Measurements from ENCODE around the gene CGB2.
"Not testable (repeated sequence)": the region's sequence is repeated elsewhere in the genome, so short reads cannot be mapped to it uniquely, and the experiment has no call there.

Gene CGB2

GRCh38 chr19:49038557-49039276 is 7.0 kb downstream of the CGB2 start:
- not testable (repeated sequence) for DNase-seq

- not testable (repeated sequence) for DNase-seq
These were observed 8.0 kb downstream of the CGB2 start for GRCh38 chr19:49039736-49040135.

DNA sequence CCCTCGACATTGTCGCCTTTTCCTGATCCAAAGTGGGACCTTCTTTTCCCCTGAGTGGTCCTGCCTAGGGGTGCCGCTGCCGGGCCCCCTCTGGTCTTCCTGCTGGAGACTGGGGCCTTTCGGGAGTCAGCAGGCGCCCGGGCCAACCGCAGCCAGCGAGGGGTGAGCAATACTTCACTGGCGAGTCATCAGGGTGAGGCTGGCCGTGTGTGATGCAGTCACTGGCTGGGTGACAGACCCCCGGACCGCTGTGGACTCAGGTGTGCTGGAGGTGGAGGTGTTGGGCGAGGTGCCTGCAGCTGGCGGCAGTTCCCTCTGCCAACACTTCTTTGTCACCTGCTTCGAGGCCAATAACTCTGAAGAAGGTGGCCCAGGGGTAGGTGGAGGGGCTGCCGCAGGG is 10.5 kb downstream of the CGB2 start:
- DNase-seq = no peak

- not testable (repeated sequence) for DNase-seq
These were observed 11.0 kb downstream of the CGB2 start for GRCh38 chr19:49042666-49043065.

DNA sequence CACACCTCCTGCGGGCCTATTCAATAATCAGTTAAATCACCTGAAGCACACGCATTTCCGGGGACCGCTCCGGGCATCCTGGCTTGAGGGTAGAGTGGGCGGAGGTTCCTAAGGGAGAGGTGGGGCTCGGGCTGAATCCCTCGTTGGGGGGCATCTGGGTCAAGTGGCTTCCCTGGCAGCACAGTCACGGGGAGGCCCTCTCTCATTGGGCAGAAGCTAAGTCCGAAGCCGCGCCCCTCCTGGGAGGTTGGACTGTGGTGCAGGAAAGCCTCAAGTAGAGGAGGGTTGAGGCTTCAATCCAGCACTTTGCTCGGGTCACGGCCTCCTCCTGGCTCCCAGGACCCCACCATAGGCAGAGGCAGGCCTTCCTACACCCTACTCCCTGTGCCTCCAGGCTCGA is 11.9 kb downstream of the CGB2 start, which contains the start of gene CGB5:
TSS of gene CGB5 (plus strand) at position 301 of the 400 bp plus-strand sequence. CDS start 362 bp downstream, outside the sequence.
- not testable (repeated sequence) for DNase-seq

GRCh38 chr19:49049011-49049410 is 17.3 kb downstream of the CGB2 start, which contains the start of gene CGB8:
Gene CGB8 (minus strand): TSS chr19:49049111. CDS start chr19:49048739, 372 bp downstream.
- DNase-seq = not testable (repeated sequence)

DNA sequence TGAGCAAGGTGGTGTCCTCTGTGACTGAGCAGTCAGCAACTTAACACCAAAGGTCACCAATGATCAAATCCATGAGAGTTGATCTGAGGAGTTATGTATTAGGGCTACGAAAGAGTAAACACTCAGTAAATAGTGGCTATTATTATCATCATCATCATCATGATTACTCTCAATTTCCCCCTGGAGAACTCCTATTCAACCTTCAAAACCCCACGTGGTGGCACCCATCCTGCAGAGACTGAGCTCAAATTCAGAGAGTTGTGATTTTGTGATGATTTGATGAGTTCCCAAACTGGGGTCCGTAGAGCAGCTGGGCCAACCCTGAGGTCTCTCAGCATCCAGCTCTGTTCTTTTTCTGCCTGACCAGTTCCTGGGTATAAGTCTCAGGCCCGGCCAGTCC is 18.1 kb downstream of the CGB2 start:
- not testable (repeated sequence) for DNase-seq

GRCh38 chr19:49050376-49051033 is 18.8 kb downstream of the CGB2 start:
- DNase-seq = not testable (repeated sequence)

- DNase-seq = peak; percentile 21
These were observed 24.6 kb downstream of the CGB2 start for GRCh38 chr19:49056101-49056901.

GRCh38 chr19:49056902-49057596 is 25.4 kb downstream of the CGB2 start:
- not testable (repeated sequence) for DNase-seq

DNA sequence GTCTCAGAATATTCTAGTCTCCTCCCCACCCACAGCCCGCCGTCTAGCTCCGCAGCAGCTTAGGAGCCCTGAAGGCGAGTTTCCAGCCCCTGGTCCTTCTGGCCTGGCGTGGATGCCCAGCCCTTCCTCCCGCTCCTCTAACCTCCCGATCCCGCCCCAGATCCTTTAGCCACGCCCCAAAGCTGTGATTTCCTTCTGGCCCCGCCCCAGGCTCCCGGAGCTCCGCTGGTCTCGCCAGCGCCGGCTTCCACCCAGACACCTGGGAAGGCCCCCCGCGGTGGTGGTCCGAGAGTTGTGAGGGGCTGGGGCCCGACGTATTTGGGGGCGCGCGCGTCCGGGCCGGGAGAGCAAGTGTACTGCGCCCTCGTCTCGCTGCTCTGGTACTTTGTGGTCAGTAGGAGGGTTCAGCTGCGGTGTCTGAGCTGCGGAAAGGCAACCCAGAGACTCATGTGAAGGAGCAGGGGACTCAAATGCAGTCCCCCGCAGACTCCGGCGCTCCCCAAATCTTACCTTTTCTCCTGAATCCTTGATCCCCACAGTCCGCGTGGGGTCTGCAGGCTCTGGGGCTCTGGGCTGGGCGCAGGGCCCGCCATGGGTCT is 26.0 kb downstream of the CGB2 start, which contains the start of gene CGB7:
TSS of gene CGB7 (minus strand) at position 114 of the 599 bp plus-strand sequence. CDS start 2,374 bp downstream, outside the sequence.
- DNase-seq = no peak

- DNase-seq = no peak
These were observed 26.9 kb downstream of the CGB2 start for GRCh38 chr19:49058562-49058961.

GRCh38 chr19:49059053-49059452 is 27.4 kb downstream of the CGB2 start:
- no peak for DNase-seq

- DNase-seq = no peak
These were observed 29.3 kb downstream of the CGB2 start for GRCh38 chr19:49061000-49061399.

GRCh38 chr19:49061445-49061844 is 29.8 kb downstream of the CGB2 start:
- DNase-seq = no peak

GRCh38 chr19:49064029-49064629 is 32.4 kb downstream of the CGB2 start:
- DNase-seq = no peak

DNA sequence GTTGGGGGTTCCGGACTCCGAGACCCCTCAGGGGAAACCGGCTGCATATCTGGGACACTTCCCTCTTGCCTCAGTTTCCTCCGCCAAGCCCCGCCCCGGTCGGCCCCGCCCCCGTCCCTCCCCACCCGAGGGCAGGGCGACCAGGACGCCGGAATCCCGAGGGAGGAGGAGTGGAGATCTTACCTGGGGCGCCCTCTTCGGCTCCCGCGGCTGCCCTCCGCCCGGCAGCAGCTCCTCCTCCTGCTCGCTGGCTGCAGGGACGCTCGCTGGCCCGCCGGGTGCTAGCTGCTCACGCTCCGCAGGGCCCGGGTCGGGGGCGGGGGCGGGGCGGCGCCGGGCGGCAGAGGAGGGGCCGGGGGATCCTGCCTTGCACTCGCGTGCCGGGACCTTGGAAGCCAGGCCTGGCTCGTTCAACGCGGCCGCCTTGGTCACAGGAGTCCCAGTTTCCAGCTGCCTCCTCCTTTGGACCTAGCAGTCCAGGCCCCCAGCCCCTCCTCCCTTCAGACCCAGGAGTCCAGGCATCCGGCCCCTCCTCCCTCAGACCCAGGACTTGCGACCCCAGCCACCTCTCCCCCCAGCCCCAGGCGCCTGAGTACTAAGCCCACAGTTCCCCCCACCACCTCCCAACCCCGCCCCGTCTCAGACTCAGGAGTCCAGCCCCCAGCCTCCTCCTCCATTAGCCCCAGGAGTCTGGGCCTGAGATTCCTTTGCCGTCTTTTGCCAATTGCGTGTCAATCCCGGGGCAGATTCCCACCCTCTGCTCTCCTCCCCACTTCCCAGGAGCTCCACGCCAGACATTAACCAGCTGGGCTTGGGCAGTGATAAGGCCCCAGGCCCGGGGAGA is 33.3 kb downstream of the CGB2 start, which contains the start of gene NTF4:
TSS of gene NTF4 (minus strand) at position 51 of the 844 bp plus-strand sequence. CDS start 2,821 bp downstream, outside the sequence.
- no peak for DNase-seq

GRCh38 chr19:49065905-49066512 is 34.3 kb downstream of the CGB2 start:
- DNase-seq = no peak

DNA sequence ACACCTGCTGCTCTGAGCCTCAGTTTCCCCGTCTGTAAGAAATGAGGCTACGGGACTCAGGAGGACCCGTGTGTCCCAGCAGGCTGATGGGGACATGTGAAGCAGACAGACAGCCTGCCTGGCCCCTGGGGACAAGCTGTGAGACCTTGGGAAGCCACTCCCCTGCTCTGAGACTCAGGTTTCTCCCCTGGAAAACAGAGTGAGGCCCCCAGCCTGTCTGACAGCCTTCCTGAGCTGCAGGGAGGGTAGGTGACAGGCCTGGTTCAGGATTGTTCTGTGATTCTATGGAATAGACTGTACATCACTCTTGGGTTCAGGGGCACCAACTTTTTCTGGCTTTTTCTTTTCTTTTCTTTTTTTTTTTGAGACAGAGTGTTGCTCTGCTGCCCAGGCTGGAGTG is 35.9 kb downstream of the CGB2 start:
- no peak for DNase-seq

DNA sequence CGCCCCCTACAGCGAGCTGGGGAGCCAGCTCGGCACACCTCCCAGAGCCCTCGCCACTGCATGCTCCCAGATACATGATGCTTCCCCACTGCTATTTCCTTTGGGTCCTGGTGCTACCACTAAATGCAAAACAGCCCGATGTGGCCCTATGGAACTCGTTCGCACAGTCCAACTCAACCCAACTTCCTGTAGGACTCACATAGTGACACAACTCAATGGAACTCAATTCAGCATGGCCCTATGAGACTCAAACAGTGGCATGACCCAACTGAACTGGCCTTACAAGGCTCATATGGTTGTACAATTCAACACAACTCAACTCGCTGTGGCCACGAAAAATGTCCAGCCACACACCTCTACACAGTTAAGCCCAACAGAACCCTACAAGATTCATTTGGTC is 37.3 kb downstream of the CGB2 start:
- no peak for DNase-seq

Data from effector CD4-positive, alpha-beta T cell (primary cell).